Measurements from ENCODE around the gene ODR4.

- no peak for TF ChIP-seq CTCF (IDR thresholded peaks at IDR 0.05)
- TF ChIP-seq POLR2A (IDR thresholded peaks at IDR 0.05), result no peak
These were observed 79.3 kb downstream of the ODR4 start for GRCh38 chr1:186454981-186455380.

Measured in thyroid gland (tissue), 4 donors.